ENCODE measurements around the gene DIPK1C. TPM values are rescaled to one million over a fixed set of nuclear protein-coding genes. Genes with fewer than 3 reads are reported as not detected.

DIPK1C gene
- total RNA-seq, 1 donor from 2014 or later, result 0.36 TPM

DNA sequence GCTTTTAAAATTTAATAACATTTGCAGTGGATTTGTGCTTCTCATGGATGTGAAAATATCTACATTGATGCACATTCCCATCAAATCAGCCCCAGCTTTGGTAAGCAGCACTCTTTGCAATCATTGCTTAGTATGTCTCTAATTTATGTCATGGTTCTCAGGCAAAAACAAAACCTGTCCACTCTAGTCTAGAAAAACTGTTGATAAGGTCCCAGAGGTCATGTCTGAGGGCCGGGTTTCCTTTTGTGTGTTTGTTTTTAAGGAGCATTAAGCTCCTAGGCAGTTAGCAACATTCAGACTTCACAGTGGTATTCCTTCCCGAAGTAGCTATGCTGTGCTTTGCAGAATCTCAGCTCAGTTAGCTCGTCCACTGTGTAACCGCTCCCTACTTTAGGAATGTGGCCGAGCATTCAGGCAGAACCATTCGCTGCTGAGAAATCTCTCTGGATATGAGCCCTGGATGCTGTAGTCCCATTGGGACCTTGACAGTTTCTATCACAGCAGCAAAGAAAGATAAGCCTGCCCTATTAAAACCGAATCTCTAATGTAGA is 4.0 kb downstream of the DIPK1C start:
- Mint-ChIP-seq H3K4me1 (ENCODE audit: unreplicated experiment) (peaks cover 12% of the 10 kb centered on the region), H3K36me3 (no peaks in the 10 kb centered on the region), H3K27ac (no peak overlapping the region), H3K9me3 (no peaks in the 10 kb centered on the region), H3K27me3 (peaks cover 61% of the 10 kb centered on the region), H3K4me3 (no peak overlapping the region)
- TF ChIP-seq, protein P1, sequence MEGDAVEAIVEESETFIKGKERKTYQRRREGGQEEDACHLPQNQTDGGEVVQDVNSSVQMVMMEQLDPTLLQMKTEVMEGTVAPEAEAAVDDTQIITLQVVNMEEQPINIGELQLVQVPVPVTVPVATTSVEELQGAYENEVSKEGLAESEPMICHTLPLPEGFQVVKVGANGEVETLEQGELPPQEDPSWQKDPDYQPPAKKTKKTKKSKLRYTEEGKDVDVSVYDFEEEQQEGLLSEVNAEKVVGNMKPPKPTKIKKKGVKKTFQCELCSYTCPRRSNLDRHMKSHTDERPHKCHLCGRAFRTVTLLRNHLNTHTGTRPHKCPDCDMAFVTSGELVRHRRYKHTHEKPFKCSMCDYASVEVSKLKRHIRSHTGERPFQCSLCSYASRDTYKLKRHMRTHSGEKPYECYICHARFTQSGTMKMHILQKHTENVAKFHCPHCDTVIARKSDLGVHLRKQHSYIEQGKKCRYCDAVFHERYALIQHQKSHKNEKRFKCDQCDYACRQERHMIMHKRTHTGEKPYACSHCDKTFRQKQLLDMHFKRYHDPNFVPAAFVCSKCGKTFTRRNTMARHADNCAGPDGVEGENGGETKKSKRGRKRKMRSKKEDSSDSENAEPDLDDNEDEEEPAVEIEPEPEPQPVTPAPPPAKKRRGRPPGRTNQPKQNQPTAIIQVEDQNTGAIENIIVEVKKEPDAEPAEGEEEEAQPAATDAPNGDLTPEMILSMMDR (conservative IDR thresholded peaks at IDR 0.05), result no peak
- peak; percentile 45 for DNase-seq (ENCODE audit: extremely low spot score, unreplicated experiment)

DNA sequence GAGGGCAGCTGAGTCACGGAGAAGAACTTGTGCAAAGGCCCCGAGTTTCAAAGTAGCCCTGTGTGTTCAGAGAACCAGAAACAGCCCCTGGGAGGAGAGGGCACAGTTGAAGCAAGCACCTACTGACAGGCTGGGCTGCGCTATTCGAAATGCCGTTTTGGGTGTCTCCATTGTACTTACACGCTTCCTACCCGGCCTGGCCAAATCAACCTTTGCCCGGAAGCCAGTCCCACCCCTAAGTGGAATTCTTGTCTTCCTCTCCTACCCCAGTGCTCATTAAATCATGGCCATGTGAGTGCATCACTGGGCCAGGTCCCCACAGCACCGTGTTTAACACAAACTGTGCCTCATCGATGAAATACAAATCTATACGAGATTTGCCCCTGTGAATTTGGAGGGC is 6.0 kb downstream of the DIPK1C start:
- H3K27me3 Mint-ChIP-seq, result peaks cover 47% of the 10 kb centered on the region
- H3K27ac Mint-ChIP-seq, result no peak overlapping the region
- H3K4me3 Mint-ChIP-seq, result no peak overlapping the region
- peak; percentile 51 for DNase-seq (ENCODE audit: extremely low spot score, unreplicated experiment)
- no peaks in the 10 kb centered on the region for H3K36me3 Mint-ChIP-seq
- H3K9me3 Mint-ChIP-seq, result no peaks in the 10 kb centered on the region
- TF ChIP-seq, protein P1 (conservative IDR thresholded peaks at IDR 0.05), result no peak
- peaks cover 12% of the 10 kb centered on the region for H3K4me1 Mint-ChIP-seq (ENCODE audit: unreplicated experiment)

DNA sequence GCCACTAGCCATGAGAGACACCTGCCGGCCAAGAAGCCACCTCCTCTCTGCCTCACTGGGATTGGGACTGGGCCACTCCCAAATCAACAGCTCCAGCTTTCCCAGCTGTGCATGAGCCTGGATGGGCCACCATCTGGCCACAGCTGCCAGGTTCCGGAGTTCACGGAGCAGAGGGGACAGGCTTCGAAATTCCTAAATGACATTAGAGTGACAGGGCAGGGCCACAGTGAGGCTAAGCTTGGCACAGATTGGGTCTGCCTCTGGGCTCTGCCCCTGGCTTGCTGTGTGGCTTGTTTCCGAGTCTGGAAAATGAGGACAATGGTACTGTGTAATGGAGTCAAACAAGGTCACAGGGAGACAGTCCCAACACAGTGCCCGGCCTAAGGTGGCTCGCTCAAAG is 6.5 kb downstream of the DIPK1C start:
- peak; percentile 56 for DNase-seq (ENCODE audit: extremely low spot score, unreplicated experiment)
- Mint-ChIP-seq H3K4me3 (no peak overlapping the region), H3K36me3 (no peaks in the 10 kb centered on the region), H3K27ac (no peak overlapping the region), H3K9me3 (no peaks in the 10 kb centered on the region), H3K27me3 (peaks cover 45% of the 10 kb centered on the region), H3K4me1 (ENCODE audit: unreplicated experiment) (peaks cover 12% of the 10 kb centered on the region)
- TF ChIP-seq, protein P1 (conservative IDR thresholded peaks at IDR 0.05), result no peak

DNA sequence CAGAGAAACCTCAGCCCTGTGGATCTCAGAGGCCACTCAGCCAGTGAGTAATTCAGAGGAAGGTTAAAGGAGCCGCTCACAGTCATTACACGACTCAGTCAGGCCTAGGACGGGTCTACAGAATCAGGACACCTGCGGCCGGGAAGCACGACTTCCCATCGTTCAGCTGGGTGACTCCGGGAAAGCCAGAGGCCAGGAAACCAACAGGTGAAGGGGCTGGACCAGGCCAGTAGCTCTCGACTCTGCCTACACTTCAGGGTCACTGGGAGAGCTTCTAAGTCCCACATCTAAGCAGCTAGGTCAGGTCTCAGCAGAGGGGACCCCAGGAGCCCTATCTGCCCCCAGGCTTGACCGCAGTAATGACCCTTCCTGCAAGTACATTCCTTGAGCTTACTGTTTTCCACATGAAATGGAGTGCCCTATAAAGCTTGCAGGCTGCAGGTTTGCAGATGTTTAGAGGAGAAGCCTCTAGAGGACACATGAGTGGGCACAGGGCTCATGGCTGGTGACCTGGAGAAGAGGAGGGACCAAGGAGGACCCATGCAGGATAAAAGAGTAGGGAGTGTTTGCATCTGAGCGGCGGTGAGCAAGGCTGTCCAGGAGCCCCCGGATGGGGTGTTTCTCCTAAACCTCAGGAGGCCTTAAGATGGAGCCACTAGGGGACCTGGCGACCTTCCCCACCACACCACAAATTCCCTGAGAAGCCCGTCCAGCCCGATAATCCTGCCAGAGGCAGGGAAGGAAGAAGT is 9.5 kb downstream of the DIPK1C start:
- TF ChIP-seq, protein P1 (conservative IDR thresholded peaks at IDR 0.05), result no peak
- DNase-seq (ENCODE audit: extremely low spot score, unreplicated experiment), result peak; percentile 54
- H3K4me3 Mint-ChIP-seq, result no peak overlapping the region
- H3K36me3 Mint-ChIP-seq, result no peaks in the 10 kb centered on the region
- no peaks in the 10 kb centered on the region for H3K9me3 Mint-ChIP-seq
- no peak overlapping the region for H3K27ac Mint-ChIP-seq
- H3K27me3 Mint-ChIP-seq, result peaks cover 27% of the 10 kb centered on the region
- H3K4me1 Mint-ChIP-seq (ENCODE audit: unreplicated experiment), result peaks cover 4% of the 10 kb centered on the region

DNA sequence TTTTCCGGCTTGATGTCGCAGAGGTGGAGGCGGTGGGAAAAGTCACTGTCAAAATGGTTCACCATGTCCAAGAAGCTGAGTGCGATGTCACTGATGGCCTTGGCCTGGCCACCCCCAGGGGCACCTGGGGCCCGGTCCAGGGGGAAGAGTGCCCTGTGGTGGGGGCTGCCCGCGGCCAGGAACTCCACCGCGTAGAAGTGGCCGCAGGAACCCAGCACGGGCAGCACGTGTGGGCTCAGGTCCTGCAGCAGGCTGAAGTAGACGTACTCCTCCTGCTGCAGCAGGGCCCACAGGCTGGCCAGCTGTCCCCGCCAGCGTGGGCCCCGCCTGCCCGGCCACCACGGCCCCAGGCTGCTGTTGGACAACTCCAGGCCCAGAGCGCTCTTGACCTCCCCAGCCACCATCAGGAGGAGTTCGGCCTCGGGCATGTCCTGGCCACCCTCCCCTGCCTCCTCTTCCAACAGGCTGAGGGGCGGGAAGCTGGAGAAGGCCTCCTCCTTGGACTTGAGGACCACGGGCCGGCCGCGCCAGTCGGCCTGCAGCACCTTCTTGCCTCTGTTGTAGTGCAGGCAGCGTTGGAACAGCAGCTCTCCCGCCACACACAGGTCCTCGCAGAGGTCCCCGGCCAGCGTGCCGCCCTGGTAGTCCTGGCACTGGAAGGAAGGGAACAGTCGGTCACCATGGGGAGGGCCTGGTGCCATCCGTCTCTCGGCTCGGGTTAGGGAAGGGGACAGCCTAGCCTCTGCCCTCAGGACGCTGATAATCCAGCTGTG is 10.3 kb downstream of the DIPK1C start:
- H3K36me3 Mint-ChIP-seq, result no peaks in the 10 kb centered on the region
- no peaks in the 10 kb centered on the region for H3K9me3 Mint-ChIP-seq
- H3K4me1 Mint-ChIP-seq (ENCODE audit: unreplicated experiment), result peaks cover 4% of the 10 kb centered on the region
- DNase-seq (ENCODE audit: extremely low spot score, unreplicated experiment), result peak; percentile 58
- H3K27ac Mint-ChIP-seq, result no peak overlapping the region
- H3K4me3 Mint-ChIP-seq, result no peak overlapping the region
- peaks cover 22% of the 10 kb centered on the region for H3K27me3 Mint-ChIP-seq
- TF ChIP-seq, protein P1 (conservative IDR thresholded peaks at IDR 0.05), result no peak
